ENCODE data around the gene HSD17B12. TPM values are rescaled to one million over a fixed set of nuclear protein-coding genes. Genes with fewer than 3 reads are reported as not detected.

HSD17B12 gene
- total RNA-seq, 2 donors from 2014 or later = 59.9 to 102 TPM

DNA sequence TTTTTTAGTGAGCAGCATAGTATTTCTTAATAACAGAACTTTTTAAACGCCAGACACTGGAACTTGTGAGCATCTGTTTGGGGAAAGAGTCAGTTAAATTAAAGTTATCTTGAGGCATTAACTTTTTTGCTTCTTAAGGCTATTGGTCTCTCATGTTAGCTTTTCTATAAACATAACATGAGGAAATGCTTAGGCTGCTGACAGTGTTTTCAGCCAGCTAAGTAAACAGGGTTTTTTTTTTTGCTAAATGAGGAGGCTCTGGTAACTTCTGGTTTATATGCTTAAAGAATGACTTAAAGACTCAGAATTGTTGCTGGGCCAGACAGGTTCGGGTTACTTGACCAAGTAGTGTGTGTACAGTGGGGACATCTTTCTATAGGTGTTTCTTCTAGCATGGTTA, 104.3 kb downstream of the HSD17B12 start:
- Histone ChIP-seq H3K36me3 (no peaks in the 10 kb centered on the region), H3K27ac (no peak overlapping the region), H3K4me3 (no peak overlapping the region), H3K9me3 (no peaks in the 10 kb centered on the region), H3K27me3 (replicated peaks; ENCODE audit: insufficient read depth) (no peaks in the 10 kb centered on the region), H3K4me1 (replicated peaks) (peaks cover 4% of the 10 kb centered on the region)
- TF ChIP-seq, protein P1, sequence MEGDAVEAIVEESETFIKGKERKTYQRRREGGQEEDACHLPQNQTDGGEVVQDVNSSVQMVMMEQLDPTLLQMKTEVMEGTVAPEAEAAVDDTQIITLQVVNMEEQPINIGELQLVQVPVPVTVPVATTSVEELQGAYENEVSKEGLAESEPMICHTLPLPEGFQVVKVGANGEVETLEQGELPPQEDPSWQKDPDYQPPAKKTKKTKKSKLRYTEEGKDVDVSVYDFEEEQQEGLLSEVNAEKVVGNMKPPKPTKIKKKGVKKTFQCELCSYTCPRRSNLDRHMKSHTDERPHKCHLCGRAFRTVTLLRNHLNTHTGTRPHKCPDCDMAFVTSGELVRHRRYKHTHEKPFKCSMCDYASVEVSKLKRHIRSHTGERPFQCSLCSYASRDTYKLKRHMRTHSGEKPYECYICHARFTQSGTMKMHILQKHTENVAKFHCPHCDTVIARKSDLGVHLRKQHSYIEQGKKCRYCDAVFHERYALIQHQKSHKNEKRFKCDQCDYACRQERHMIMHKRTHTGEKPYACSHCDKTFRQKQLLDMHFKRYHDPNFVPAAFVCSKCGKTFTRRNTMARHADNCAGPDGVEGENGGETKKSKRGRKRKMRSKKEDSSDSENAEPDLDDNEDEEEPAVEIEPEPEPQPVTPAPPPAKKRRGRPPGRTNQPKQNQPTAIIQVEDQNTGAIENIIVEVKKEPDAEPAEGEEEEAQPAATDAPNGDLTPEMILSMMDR (IDR thresholded peaks at IDR 0.05) = no peak
- TF ChIP-seq POLR2A (IDR thresholded peaks at IDR 0.05) (no peak), POLR2AphosphoS5 (IDR thresholded peaks at IDR 0.05) (no peak)
- intact Hi-C loops (cut with DNase I) = no loop called here
- DNase-seq (ENCODE audit: low spot score) = no peak
- 96% methylated on average over 2 of the region's 2 CpGs for WGBS

DNA sequence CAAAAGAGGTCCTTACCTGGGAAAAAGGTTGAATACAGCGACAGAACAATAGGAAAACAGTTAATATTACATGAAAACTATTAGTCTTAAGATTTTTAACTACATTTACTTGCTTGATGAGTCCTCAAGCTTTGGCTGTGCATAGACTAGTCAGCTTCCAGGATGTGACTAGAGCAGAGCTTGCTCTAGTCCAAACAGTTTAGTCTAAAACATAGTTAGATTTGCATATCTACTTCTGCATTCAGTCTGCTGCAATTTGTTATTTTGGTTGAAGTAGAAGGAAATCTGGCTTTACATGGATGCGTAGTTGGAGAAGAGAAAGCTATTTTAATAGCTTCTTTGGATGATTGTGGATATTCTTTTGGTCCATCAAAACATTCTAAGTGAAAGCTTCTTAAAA, 104.8 kb downstream of the HSD17B12 start:
- H3K4me3 ChIP-seq = no peak overlapping the region
- TF ChIP-seq, protein P1 (IDR thresholded peaks at IDR 0.05) = no peak
- TF ChIP-seq POLR2A (IDR thresholded peaks at IDR 0.05) = no peak
- TF ChIP-seq POLR2AphosphoS5 (IDR thresholded peaks at IDR 0.05) = no peak
- H3K4me1 ChIP-seq (replicated peaks) = peaks cover 4% of the 10 kb centered on the region
- no peak for DNase-seq (ENCODE audit: low spot score)
- WGBS = 92% methylated on average over 2 of the region's 2 CpGs
- H3K9me3 ChIP-seq = no peaks in the 10 kb centered on the region
- intact Hi-C loops (cut with DNase I) = no loop called here
- H3K27ac ChIP-seq = no peak overlapping the region
- no peaks in the 10 kb centered on the region for H3K36me3 ChIP-seq
- H3K27me3 ChIP-seq (replicated peaks; ENCODE audit: insufficient read depth) = no peaks in the 10 kb centered on the region

DNA sequence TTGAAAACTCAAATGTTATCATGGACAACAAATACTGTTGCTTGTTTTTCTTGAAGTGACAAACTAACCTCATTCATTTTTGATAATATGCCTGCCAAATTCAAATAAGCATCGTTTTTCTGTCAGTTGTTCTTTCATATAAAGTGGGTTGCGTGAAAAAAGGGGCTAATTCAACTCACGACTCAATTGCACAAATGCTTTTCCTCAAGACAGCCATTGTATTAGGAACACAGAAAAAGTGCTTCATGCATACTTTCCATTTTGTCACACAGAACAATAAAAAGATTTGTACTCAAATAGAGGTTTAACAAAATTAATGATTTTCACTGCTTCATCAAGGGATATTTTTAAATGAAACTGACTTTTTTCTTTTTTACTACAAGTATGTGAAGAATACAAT, 105.5 kb downstream of the HSD17B12 start:
- intact Hi-C loops (cut with DNase I) = no loop called here
- TF ChIP-seq POLR2AphosphoS5 (IDR thresholded peaks at IDR 0.05) (no peak), POLR2A (IDR thresholded peaks at IDR 0.05) (no peak)
- TF ChIP-seq, protein P1 (IDR thresholded peaks at IDR 0.05) = no peak
- WGBS = 93% methylated on average over 3 of the region's 3 CpGs
- no peak overlapping the region for H3K27ac ChIP-seq
- peaks cover 4% of the 10 kb centered on the region for H3K4me1 ChIP-seq (replicated peaks)
- no peaks in the 10 kb centered on the region for H3K36me3 ChIP-seq
- no peak overlapping the region for H3K4me3 ChIP-seq
- no peaks in the 10 kb centered on the region for H3K9me3 ChIP-seq
- no peaks in the 10 kb centered on the region for H3K27me3 ChIP-seq (replicated peaks; ENCODE audit: insufficient read depth)
- no peak for DNase-seq (ENCODE audit: low spot score)

DNA sequence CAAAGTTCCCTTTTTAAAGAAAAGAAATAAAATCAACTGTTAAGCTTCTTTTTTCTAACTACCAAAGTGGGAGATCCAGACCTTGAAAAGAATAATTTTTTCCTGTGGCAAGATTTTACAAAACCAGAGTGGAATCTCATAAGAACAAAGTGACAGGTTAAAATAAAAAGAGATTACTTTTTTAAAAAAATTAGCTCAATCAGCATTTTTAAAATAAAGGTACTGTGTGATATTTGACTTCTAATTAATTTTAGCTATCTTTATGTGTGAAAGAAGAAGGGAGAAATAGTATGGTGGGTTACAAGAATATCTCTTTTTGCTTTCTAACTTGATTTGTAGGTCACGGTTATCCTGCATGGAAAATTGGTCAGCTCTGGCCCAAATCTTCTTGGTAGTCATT, 107.3 kb downstream of the HSD17B12 start:
- 90% methylated on average over 1 of the region's 1 CpG for WGBS
- H3K4me1 ChIP-seq (replicated peaks) = peaks cover 4% of the 10 kb centered on the region
- no peak for DNase-seq (ENCODE audit: low spot score)
- no peaks in the 10 kb centered on the region for H3K9me3 ChIP-seq
- H3K36me3 ChIP-seq = no peaks in the 10 kb centered on the region
- H3K27me3 ChIP-seq (replicated peaks; ENCODE audit: insufficient read depth) = no peaks in the 10 kb centered on the region
- H3K27ac ChIP-seq = no peak overlapping the region
- H3K4me3 ChIP-seq = no peak overlapping the region
- TF ChIP-seq, protein P1 (IDR thresholded peaks at IDR 0.05) = no peak
- no peak for TF ChIP-seq POLR2A (IDR thresholded peaks at IDR 0.05)
- TF ChIP-seq POLR2AphosphoS5 (IDR thresholded peaks at IDR 0.05) = no peak
- intact Hi-C loops (cut with DNase I) = no loop called here

DNA sequence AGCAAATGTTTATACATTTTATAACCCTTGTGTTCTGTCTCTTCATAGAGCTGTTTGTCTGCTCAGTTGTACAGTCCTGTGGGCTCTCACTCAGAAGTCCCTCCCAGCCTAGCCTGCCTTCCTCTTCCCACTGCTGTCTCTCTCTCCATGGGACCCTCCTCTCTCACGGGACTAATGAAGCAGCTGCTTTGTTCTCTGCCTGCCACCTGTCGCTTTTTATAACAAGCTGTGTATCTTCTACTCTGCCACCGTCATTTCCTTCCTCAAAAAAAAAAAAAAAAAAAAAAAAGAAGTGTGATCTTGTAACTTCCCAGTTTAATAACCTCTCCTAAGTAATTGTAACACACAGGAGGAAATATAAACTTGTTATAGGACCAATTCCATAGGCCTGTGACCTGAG, 107.9 kb downstream of the HSD17B12 start:
- Histone ChIP-seq H3K36me3 (no peaks in the 10 kb centered on the region), H3K27ac (no peak overlapping the region), H3K9me3 (no peaks in the 10 kb centered on the region), H3K4me3 (no peak overlapping the region), H3K4me1 (replicated peaks) (peaks cover 4% of the 10 kb centered on the region), H3K27me3 (replicated peaks; ENCODE audit: insufficient read depth) (no peaks in the 10 kb centered on the region)
- intact Hi-C loops (cut with DNase I) = no loop called here
- DNase-seq (ENCODE audit: low spot score) = peak; percentile 4
- TF ChIP-seq POLR2A (IDR thresholded peaks at IDR 0.05) (no peak), POLR2AphosphoS5 (IDR thresholded peaks at IDR 0.05) (no peak)
- TF ChIP-seq, protein P1 (IDR thresholded peaks at IDR 0.05) = no peak
- WGBS = 24% methylated on average over 3 of the region's 3 CpGs

Measured in prostate gland (tissue), 2 donors.